HG03139 (cell line): ENCODE data around the gene ITIH6.
A peak's percentile ranks its signal among the peaks of the same experiment; 100 is the strongest.
"Not testable (repeated sequence)": the region's sequence is repeated elsewhere in the genome, so short reads cannot be mapped to it uniquely, and the experiment has no call there.

Experiments
- ATAC-seq: cut with Tn5 transposase; IDR thresholded peaks from one replicate; pipeline ENCODE4 v1.9.1; 2021; ENCODE audit not compliant: unreplicated experiment

ITIH6 gene

DNA sequence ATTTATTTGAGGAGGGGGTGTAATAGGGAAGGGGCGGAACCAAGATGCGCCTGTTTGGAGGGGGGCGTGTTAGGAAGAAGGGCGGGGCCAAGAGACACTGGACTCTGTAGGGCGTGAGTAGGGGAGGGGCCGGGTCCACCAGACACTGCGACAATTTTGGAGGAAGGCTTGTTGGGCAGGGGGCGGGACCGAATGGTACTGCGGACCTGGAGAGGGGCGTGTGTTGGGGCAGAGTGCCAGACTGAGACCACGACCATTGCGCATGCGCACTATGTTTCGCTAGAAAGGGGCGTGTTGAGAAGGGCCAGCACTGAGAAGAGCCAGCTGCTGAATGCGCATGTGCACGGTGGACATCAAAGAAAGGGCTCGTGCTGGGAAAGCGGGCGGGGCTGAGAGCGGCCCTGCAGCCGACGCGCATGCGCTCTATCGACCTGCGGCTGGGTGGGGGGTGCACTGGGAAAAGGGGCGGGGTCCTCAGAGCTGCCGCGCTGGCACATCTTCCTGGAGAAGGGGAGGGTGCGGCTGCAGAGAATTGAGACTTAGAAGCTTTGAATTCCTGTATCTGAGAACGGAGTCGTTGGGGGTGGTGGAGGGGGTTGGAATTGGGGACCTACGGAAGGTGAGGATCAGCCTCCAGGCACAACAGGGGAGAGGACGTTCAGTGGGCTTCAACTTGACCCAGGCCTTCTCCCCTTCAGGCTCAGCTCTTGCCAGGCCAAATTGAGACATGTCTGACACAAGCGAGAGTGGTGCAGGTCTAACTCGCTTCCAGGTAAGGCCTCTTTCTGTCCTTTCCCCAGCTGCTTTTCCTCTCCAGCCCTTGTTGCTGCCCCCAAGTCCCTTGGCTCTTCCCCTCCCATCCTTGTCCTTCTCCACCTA lies 10.8 kb upstream of the ITIH6 start:
- peak; percentile 85 for ATAC-seq

DNA sequence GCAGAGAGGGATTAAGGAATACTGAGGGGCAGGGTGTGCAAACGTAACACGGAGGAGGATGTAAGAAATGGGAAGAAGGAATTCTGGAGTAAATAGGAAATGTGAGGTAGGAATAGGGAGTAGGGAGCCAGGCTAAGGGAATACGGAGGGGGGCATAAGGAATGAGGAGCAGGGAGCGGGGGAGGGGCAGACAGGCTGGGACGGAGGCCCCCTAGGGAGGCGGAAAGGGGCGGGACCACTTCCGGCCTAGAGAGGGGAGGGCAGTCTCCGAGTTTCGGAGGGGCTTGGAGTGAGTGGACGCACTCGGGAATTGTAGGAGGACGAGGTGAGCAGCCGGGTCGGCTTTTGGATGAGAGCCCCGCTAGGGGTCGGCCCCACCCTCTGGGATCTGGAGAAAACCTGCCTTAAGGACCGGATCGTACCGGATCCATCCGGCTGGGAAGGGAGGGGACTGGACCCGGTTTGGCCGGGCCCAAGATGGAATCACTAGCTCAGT lies 10.1 kb upstream of the ITIH6 start:
- peak; percentile 12 for ATAC-seq

DNA sequence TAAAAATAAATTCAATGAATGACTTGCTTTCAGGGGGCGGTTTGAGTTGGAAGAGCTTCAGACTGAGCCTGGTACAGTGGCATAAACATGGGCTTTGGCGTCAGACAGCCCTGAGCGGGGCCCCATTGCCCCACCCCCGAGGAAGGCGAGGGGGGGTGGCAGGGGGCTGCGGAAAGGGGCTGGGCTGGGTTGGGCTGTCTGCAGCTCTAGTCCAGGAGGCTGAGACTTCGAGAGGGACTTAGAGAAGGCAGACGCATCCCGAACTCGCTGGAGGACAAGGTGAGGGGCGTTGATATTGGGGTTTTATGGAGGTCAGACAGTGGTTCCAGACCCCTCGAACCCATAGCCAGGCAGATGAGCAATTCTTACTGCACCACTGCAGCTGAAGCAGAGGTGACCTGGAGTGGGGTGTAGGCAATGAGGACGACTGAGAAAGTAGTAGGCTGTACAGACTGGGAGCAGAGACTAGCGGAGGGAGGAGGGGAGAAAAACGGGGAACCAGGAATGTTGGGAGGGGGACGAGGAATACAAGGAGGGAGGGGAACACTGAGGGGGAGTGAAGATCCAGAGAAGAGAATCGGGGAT lies 9.6 kb upstream of the ITIH6 start, which contains the start of gene MAGED2:
TSS of gene MAGED2 (plus strand) at position 222 of the 585 bp plus-strand sequence. CDS start 1,587 bp downstream, outside the sequence.
- ATAC-seq, result no peak

DNA sequence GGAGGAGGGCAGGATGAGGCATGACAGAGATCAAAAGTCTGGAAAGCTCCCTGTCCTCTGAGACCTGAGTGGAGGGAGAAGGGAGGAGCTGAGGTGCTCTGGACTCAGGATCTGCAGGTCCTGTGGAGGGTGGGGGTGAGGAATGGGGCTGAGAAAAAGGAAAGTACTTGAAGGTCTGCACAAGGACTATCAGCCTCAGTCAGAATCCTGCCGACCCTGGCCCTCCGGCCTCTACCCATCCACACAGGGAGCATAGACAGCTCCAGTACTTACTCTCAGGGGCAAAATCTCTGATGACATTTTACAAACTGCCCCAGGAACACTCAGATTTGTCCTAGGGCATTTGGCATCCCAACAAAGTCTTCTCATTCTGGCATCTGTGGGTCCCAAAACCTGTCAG lies 991 bp upstream of the ITIH6 start:
- no peak for ATAC-seq

DNA sequence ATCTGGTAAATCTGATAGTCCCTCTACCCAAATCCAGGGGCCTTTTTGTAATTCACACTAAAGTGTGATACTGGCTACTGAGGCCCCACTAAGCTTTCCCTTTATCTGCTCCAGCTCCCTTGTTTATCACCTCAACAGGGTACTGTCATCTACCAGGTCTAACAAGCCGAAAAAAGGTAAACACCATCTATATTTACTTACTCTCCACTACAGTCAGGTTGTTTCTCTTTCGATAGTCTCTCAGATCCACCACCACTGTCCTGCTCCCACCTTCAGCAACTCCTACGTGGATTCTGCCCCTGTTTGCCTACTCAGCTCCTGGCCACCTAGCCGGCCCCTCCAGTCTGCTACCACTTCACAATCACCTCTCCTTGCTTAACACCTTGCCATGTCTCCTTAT lies 3.3 kb downstream of the ITIH6 start:
- no peak for ATAC-seq

DNA sequence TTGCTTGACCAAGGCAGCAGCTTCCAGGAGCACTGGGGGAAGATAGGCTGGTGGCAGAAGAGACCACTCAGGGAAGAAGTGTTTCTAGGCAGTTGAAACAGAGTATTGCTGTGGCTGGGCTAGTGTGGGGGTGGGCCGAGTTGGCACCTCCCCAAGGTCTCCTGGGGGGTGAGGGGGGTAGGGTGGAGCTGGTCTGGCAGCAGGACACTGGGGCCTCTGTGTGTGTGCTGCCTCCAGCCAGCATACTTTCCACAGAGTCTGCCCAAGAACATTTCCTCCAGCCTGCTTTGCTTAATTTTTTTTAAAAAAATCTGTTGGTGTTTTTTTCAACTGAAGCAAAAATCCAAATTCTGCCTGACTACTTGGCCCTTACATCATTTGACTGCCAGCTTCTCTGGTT lies 4.0 kb downstream of the ITIH6 start:
- ATAC-seq, result no peak

DNA sequence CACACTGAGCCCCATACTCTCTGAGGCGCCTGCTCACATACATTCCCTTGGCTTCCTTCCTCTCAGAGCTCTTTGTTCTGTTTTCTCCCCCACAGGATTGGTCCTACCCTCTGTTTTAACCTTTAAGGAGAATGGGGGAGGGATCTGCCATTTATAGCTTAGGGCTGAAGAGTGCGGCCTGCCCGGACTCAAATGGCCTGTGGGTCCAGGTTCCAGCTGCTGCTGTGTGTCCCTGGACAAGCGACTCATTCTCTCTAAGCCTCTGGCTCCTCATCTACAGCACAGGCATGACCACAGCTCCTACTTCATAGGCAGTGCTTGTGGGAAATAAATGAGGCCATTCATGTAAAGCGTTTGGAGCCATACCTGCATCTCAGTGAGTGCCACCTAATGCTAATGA lies 8.7 kb downstream of the ITIH6 start:
- ATAC-seq, result not testable (repeated sequence)

DNA sequence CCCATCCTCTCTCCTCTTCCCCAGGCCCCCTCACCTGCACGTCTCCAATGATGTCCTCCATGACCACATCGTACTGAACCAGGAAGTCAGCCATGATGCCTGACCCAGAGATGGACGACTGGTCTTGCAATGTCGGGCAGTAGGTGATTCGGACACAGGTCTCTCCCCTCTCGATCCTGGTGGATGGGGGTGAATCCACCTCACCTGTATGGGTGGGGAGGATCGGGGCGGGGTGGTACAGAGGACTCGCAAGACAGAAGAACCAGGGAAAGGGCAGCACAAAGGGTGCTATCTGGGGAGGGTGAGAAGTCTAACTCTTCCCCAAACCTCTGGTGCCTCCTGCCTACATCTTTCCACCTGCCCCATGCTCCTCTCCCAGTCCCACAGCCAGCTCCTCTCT lies 9.6 kb downstream of the ITIH6 start:
- ATAC-seq, result no peak

DNA sequence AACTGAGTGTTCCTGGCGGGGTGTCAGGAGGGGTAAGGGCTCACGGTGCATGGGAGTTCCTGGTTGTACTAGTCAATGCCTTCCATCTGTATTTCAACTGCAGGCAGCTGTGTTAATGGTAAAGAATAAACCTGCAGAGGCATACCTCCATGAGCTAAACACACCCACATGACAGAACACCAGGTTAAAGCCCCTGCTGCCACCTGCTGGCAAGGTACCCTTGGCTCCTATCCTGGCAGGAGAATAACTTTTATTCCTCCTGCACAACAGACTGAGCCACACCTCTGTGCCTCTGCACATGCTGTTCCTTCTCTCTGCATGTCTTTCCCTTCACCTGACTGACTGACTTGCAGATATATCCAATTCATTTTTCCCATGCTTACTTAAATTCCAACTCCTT lies 11.1 kb downstream of the ITIH6 start:
- no peak for ATAC-seq

DNA sequence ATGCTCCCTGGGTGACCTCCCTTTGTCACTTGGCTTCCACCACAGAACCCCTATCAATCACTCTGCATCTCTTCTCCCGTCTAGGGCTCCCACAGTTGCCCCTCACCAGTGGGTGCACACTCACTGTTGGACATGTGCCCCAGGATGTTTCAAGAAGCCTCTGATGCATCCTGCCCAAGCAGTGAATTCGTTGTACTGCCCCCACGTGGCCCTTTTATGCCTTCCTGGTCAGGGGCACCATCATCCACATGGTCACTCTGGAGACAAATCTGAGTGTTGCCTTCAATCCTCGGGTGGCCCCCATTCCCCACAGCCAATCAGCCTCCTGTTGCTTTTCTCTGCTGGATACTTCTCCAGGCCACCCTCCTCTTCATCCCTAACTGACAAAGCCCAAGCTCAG lies 12.2 kb downstream of the ITIH6 start:
- ATAC-seq, result no peak

DNA sequence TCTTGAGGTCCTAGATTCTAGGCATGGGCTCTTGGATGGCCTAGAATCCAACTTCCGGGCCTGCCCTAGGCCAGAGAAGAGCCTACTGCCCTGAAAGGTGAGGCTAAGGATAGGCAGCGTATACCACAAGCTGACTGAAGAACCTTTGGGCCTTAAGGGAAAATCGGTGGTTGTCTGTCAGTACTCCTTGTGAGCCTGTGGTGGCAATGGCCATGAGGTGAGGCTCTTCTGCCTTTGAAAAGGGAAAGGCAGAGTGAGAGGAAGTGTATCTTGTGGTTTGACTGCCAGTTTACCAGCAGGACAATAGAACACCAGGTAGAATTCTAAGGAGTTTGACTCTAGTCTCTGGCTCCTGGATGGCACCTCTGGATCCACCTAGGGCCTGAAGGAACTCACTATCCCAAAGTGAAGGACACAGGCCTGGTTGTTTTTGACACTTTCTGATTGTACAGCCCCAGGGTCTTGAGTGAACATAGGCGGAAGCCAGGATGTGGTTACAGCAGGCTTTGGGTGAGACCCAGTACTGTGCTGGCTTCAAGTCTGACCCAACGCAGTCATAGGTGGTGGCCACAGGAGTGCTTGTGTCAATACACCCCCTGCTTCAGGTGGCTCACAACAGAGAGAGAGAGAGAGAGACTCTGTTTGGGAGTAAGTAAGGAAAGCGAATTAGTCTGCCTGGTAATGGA lies 20.9 kb downstream of the ITIH6 start:
- no peak for ATAC-seq

DNA sequence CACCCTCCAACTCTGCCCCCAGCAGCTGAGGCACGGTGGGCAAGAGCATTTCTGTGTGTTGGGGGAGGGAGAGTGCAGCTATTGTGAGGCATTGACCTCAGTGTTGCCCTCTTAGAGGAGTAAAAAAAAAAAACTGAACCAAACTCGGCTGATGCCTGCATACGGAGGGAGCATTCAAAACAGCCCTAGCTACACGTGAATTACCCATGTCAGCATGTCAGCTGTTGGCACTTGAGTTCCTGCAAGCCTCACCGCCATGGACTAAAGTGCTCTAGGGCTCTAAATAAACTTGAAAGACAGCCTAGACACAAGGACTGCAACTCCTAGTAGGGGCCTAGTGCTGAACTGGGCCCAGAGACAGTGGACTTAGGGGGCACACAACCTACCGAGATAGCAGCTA lies 22.0 kb downstream of the ITIH6 start:
- no peak for ATAC-seq

DNA sequence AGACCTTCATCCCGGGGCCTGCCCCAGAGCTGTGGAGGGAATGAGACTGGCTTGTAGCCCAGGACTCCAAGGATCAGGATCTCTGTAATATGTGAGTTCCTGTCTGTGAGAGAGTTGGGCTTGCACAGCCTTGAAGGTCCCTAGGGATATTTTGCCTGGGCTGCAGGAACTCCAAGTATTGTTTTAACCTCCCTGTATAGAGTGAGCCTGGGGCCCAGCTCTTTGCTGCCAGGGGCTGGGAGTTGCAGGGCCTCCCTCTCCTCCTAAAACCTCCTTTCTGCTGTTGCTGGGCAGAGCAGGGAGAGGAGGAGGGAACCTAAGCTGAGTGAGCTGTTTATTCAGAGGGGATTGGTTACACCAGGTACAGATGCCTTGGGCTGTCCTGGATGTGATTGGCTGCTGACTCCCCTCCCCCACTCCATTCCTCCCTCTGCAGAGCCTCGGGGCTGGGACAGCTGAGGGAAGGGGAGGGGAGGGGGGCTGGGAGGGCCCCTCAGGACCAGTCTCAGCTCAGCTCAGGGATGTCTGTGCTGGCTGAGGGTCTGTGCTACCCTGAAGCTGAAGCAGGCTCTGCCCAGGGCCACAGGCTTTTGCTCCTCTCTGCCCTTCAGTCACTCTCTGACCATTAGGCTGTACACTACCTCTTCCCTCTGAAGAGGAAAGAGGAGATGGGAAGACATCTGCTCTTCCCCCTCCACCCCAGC lies 23.5 kb downstream of the ITIH6 start:
- ATAC-seq, result not testable (repeated sequence)

DNA sequence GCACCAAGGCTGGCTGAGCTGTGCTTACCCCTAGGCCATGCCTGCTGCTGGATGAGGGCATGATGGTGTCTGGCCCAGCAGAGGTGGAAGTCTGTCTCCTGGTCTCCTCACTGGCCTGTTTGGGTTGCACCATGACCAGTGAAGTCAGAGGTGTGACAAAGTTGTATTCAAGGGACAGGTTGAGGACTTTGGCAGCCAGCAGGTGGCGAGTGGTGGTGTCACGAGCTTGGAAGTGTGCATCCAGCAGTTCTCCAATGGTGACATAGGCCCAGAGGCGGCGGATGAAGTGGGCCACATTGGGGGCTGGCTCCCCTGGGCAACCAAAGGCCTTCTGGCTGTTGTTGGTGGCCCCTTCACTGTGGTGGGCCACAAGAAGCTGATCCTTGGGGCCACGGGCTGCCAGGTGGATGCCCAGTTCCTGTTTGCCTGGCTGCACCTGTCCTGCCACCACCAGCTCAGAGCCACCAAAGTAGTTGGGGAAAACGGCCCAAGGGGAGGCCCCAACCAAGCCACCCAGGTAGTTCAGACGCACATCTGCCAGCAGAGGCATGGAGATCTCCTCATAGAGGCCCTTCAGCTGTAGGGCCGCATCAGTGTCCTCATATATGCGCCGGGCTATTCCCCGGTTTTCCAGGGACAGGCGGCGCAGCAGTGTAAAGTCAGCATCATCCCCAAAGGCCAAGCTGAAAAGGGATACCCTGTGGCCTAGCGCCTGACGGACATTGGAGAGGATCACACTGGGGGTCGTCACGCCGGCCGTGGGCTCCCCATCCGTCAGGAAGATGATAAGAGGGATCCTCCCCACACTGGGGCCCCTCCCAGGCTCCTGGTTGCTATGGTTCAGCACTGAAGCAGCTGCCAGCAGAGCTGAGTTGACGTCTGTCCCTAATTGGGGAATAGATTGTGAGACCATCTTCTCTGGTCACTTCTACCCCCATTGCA lies 39.7 kb downstream of the ITIH6 start:
- ATAC-seq, result no peak

DNA sequence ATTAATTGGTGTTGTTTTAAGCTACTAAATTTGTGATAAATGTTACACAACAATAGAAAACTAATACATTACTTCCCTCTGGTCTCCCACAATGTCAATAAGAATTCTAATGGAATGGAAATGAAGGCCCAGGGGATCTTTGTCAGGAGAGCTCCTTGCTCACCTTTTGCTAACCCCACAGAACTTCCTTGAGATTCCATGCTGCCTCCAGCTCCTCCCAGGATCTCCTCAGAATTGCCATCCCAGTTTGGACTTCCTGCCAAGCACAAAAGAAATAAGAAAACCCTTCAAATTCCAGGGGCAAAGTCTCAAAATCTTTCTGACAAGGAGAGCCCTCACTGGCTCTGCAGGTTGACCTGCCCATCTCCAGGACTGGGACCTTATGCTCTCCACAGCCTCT lies 43.2 kb downstream of the ITIH6 start:
- ATAC-seq, result no peak

DNA sequence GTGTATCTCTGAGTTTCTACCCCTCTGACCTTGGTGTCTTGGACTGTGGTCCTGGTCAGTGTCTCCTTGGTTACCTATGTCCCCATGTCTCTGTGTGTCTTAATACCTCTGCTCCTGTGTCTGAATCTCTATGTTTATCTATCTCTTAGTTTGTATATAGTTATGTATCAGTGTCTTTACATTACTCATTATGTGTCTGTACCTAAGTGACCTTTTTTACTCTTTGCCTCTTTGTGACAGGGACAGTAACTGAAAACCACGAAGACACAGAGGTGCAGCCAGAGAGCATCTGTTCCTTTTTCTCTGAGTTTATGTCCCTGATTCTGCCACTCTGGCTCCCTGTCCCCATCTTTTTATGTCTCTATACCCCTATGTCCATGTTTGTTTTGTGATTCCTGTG lies 49.4 kb downstream of the ITIH6 start:
- ATAC-seq, result no peak

DNA sequence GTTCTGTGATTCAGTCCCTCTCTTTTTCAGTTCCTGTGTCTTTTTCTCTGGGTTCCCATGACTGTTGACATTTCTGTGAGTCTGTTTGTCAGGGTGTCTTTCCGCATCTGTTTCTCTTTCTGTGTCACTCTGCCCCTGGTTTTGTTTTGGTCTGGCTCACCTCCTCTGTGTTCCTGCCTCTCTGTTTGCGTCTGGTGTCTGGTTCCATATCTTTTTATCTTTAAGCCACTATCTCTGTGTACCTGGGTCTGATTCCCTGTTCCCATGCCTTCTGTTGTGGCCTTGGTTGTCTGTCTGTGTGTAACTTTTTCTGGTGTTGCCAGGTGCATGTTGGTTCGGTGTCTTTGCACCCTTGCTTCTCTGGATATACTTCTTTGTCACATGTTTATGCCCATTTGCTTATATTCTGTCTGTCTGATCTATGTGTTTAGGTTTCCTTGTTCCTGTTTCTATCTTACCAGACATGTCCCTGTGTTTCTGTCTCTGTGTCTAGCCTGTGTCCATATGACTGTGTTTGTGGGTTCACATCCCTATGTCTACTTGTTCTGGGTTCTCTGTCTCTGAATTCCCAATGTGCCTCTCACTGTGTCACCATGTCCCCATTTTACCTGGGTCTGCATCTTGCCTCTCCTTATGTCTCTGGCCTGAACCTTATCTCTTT lies 50.2 kb downstream of the ITIH6 start:
- ATAC-seq, result no peak

DNA sequence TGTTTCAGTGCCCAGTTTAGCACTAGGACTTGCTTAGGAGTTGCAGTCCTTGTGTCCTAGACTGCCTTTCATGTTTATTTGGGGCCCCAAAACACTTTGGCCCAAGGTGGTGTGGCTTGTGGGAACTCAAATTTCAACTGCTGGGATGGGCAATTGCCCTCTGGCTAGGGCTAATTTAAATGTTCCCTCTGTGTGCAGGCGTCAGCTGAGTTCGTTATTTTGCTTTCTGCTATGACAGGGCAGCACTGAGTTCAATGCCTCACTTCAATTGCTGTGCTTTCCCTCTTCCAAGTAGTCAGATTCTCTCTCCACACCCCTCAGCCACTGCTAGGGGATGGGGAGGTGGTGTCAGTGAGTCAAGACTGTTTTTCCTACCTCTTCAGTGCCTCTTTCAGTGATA lies 51.1 kb downstream of the ITIH6 start:
- ATAC-seq, result no peak

DNA sequence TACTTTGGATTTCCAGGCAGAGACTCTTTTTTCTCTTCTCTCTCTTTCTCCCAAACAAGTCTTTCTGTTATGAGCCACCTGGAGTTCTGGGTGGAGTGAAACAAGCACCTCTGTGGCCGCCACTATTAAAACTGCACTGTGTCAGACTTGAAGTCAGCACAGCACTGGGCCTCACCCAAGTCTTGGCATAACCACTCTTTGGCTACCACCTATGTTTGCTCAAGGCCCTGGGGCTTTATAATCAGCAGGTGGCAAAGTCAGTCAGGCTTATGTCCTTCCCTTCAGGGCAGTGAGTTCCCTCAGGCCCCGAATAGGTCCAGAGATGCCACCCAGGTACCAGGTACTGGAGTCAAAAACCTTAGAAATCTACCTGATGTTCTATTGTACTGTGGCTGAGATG lies 52.4 kb downstream of the ITIH6 start:
- no peak for ATAC-seq

DNA sequence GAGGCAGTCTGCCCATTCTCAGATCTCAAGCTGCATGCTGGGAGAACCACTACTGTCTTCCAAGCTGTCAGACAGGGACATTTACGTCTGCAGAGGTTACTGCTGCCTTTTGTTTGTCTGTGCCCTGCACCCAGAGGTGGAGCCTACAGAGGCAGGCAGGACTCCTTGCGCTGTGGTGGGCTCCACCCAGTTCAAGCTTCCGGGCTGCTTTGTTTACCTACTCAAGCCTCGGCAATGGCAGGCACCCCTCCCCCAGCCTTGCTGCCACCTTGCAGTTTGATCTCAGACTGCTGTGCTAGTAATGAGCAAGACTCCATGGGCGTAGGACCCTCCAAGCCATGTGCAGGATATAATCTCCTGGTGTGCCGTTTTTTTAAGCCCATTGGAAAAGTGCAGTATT lies 59.5 kb downstream of the ITIH6 start:
- not testable (repeated sequence) for ATAC-seq
